Astrocyte (in vitro differentiated cells and primary cell): ENCODE data around the gene RFPL1. TPM values are rescaled to one million over a fixed set of nuclear protein-coding genes. Genes with fewer than 3 reads are reported as not detected.
A peak's percentile ranks its signal among the peaks of the same experiment; 100 is the strongest.

ENCODE experiments used
- DNase-seq: peaks from one replicate; pipeline ENCODE4 v3.0.0-alpha.2; 2010; ENCODE audit warnings: low read depth
- FAIRE-seq: peaks from 2 replicates; lab custom pipeline; 2011; peaks lifted over from hg19 to GRCh38; lab: Jason Lieb, UNC
- H2AFZ ChIP-seq: 2 replicates; pipeline ENCODE4 v1.6.0; 2012; ENCODE audit warnings: low read depth, low read length, inconsistent platforms
- H3K27ac ChIP-seq: 2 replicates; pipeline ENCODE4 v1.5.1; 2011; ENCODE audit warnings: low read depth, low read length, inconsistent platforms
- H3K27me3 ChIP-seq: 2 replicates; pipeline ENCODE4 v1.6.0; 2011; ENCODE audit warnings: low read length, inconsistent platforms; ENCODE audit not compliant: insufficient read depth
- H3K36me3 ChIP-seq: 2 replicates; pipeline ENCODE4 v1.5.1; 2011; ENCODE audit warnings: low read length, inconsistent platforms; ENCODE audit not compliant: insufficient read depth
- H3K4me1 ChIP-seq: 2 replicates; pipeline ENCODE4 v1.5.1; 2011; ENCODE audit warnings: low read length, inconsistent platforms; ENCODE audit not compliant: insufficient read depth
- H3K4me2 ChIP-seq: 2 replicates; pipeline ENCODE4 v1.6.0; 2012; ENCODE audit warnings: low read length, inconsistent platforms
- H3K4me3 ChIP-seq: 2 replicates; pipeline ENCODE4 v1.5.1; 2011; ENCODE audit warnings: low read depth, mild to moderate bottlenecking, low read length, inconsistent platforms; ENCODE audit not compliant: insufficient read depth
- H3K79me2 ChIP-seq: 2 replicates; pipeline ENCODE4 v1.6.0; 2012; ENCODE audit warnings: mild to moderate bottlenecking, low read length, inconsistent platforms; ENCODE audit not compliant: insufficient read depth
- H3K9ac ChIP-seq: 2 replicates; pipeline ENCODE4 v1.6.0; 2012; ENCODE audit warnings: mild to moderate bottlenecking, low read length, inconsistent platforms
- H3K9me3 ChIP-seq: 2 replicates; pipeline ENCODE4 v1.5.1; 2012; ENCODE audit warnings: low read depth, mild to moderate bottlenecking, low read length, inconsistent platforms; ENCODE audit not compliant: insufficient read depth
- H4K20me1 ChIP-seq: 2 replicates; pipeline ENCODE4 v1.6.0; 2012; ENCODE audit warnings: low read length, inconsistent platforms; ENCODE audit not compliant: insufficient read depth
- H3K27ac Mint-ChIP-seq: one replicate; pipeline ENCODE4 v1.8.0; 2021; ENCODE audit warnings: mild to moderate bottlenecking, mixed read lengths; ENCODE audit not compliant: unreplicated experiment
- H3K27me3 Mint-ChIP-seq: one replicate; pipeline ENCODE4 v1.8.0; 2021; ENCODE audit warnings: low read depth, mixed read lengths; ENCODE audit not compliant: unreplicated experiment
- H3K36me3 Mint-ChIP-seq: one replicate; pipeline ENCODE4 v1.8.0; 2021; ENCODE audit warnings: low read depth, mixed read lengths; ENCODE audit not compliant: unreplicated experiment
- H3K4me1 Mint-ChIP-seq: one replicate; pipeline ENCODE4 v1.8.0; 2021; ENCODE audit warnings: low read depth, mixed read lengths; ENCODE audit not compliant: unreplicated experiment
- H3K4me3 Mint-ChIP-seq: one replicate; pipeline ENCODE4 v1.8.0; 2021; ENCODE audit warnings: mild to moderate bottlenecking, moderate library complexity, mixed read lengths; ENCODE audit not compliant: unreplicated experiment
- H3K9me3 Mint-ChIP-seq: one replicate; pipeline ENCODE4 v1.8.0; 2021; ENCODE audit warnings: mild to moderate bottlenecking, mixed read lengths; ENCODE audit not compliant: unreplicated experiment
- CTCF ChIP-seq: IDR thresholded peaks from 2 replicates; pipeline ENCODE4 v1.5.1; 2011; ENCODE audit warnings: low read depth, mild to moderate bottlenecking, inconsistent platforms, low read length, moderate library complexity; ENCODE audit not compliant: insufficient read depth
- EZH2 ChIP-seq: IDR thresholded peaks from 2 replicates; pipeline ENCODE4 v1.6.1; 2012; ENCODE audit warnings: mild to moderate bottlenecking, low read length, inconsistent platforms; ENCODE audit not compliant: insufficient read depth
- total RNA-seq: library from RNA; stranded (reverse); gene quantifications from 2 replicates; pipeline ENCODE4 v1.2.1, GENCODE V29; 2021

The RFPL1 gene
- total RNA-seq, 1 donor from 2014 or later, result not detected

DNA sequence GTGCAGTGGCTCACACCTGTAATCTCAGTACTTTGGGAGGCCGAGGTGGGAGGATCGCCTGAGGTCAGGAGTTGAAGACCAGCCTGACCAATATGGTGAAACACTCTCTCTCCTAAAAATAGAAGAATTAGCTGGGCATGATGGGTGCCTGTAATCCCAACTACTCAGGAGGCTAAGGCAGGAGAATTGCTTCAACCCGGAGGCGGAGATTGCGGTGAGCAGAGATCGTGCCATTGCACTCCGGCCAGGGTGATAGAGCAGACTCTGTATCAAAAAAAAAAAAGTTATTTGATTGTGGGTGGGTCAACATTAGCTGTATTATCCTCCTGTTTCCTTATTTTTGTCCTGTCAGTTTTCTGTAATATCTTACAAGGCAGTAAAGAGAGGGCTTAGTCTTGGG, 11.9 kb upstream of the RFPL1 start:
- no peak overlapping the region for H3K4me2 ChIP-seq
- no peak overlapping the region for H2AFZ ChIP-seq
- H4K20me1 ChIP-seq, result no peaks in the 10 kb centered on the region
- H3K27me3 Mint-ChIP-seq, result peaks cover 19% of the 10 kb centered on the region
- FAIRE-seq, result no peak
- no peak overlapping the region for H3K9ac ChIP-seq
- no peak overlapping the region for H3K27ac Mint-ChIP-seq
- H3K79me2 ChIP-seq, result no peaks in the 10 kb centered on the region
- no peaks in the 10 kb centered on the region for H3K36me3 Mint-ChIP-seq
- H3K9me3 ChIP-seq, result no peaks in the 10 kb centered on the region
- no peak overlapping the region for H3K4me3 Mint-ChIP-seq
- H3K27me3 ChIP-seq, result peaks cover 32% of the 10 kb centered on the region
- H3K9me3 Mint-ChIP-seq, result no peaks in the 10 kb centered on the region
- TF ChIP-seq CTCF (no peak), EZH2 (no peak)
- H3K4me1 Mint-ChIP-seq, result peaks cover 5% of the 10 kb centered on the region
- no peak for DNase-seq
- no peak overlapping the region for H3K27ac ChIP-seq
- H3K4me1 ChIP-seq, result no peaks in the 10 kb centered on the region
- H3K4me3 ChIP-seq, result no peak overlapping the region
- H3K36me3 ChIP-seq, result no peaks in the 10 kb centered on the region

DNA sequence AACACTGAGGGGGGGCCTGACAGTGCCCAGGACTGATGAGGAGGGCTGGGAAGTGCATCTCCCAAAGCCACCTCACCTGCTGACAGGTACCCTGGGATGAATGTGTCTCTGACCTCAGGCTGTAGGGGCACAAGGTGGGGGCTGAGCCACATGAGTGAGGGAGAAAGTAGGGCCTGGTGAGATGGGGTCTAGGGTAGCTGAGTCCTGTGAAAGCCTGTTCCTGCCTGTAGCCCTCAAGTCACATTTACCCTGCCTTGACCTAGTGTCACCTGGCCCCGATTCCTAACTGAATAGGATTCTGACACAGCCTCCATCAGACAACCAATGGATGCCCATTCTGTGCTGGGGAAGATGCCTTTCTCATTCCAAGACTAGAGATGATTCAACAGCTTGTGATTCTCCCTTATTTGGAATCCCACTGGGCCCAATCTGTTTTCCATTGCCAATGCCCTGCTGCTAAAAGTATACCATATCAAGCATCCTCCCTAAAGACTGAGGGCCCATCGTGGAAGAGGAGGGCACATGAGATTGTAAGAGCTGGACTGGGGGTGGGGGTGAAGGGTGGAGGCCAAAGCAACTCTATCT, 11.1 kb upstream of the RFPL1 start:
- Histone ChIP-seq H3K4me3 (no peak overlapping the region), H3K79me2 (no peaks in the 10 kb centered on the region), H2AFZ (no peak overlapping the region), H3K27me3 (peaks cover 32% of the 10 kb centered on the region), H4K20me1 (no peaks in the 10 kb centered on the region), H3K4me1 (no peaks in the 10 kb centered on the region), H3K27ac (no peak overlapping the region), H3K36me3 (no peaks in the 10 kb centered on the region), H3K9me3 (no peaks in the 10 kb centered on the region), H3K4me2 (no peak overlapping the region), H3K9ac (no peak overlapping the region)
- DNase-seq (no peak), FAIRE-seq (no peak)
- Mint-ChIP-seq H3K4me3 (no peak overlapping the region), H3K9me3 (no peaks in the 10 kb centered on the region), H3K4me1 (peaks cover 5% of the 10 kb centered on the region), H3K36me3 (no peaks in the 10 kb centered on the region), H3K27me3 (peaks cover 24% of the 10 kb centered on the region), H3K27ac (peak overlapping the region; percentile 34)
- no peak for TF ChIP-seq CTCF
- no peak for TF ChIP-seq EZH2

GRCh38 chr22:29431986-29432385, 6.4 kb upstream of the RFPL1 start:
- no peak overlapping the region for H3K4me3 ChIP-seq
- H3K9me3 ChIP-seq, result no peaks in the 10 kb centered on the region
- H4K20me1 ChIP-seq, result no peaks in the 10 kb centered on the region
- H3K27me3 ChIP-seq, result peaks cover 46% of the 10 kb centered on the region
- H3K27ac ChIP-seq, result no peak overlapping the region
- Mint-ChIP-seq H3K4me1 (peaks cover 9% of the 10 kb centered on the region), H3K9me3 (no peaks in the 10 kb centered on the region), H3K27ac (no peak overlapping the region), H3K27me3 (peaks cover 30% of the 10 kb centered on the region), H3K36me3 (no peaks in the 10 kb centered on the region), H3K4me3 (no peak overlapping the region)
- FAIRE-seq (no peak), DNase-seq (no peak)
- H3K36me3 ChIP-seq, result no peaks in the 10 kb centered on the region
- H2AFZ ChIP-seq, result no peak overlapping the region
- H3K4me1 ChIP-seq, result no peaks in the 10 kb centered on the region
- TF ChIP-seq CTCF, result no peak
- no peak for TF ChIP-seq EZH2
- H3K9ac ChIP-seq, result no peak overlapping the region
- H3K79me2 ChIP-seq, result no peaks in the 10 kb centered on the region
- H3K4me2 ChIP-seq, result no peak overlapping the region
